Fibroblast of lung (primary cell): ENCODE measurements around the gene NUP205. TPM values are rescaled to one million over a fixed set of nuclear protein-coding genes. Genes with fewer than 3 reads are reported as not detected.

Source experiments
- DNase-seq, 2 donors: peaks; one replicate each; pipeline versions ENCODE4 v3.0.0 to v3.0.0-alpha.2; 2010; ENCODE audit warnings: low read depth in 2 of 2
- H2AFZ ChIP-seq: 2 replicates; pipeline ENCODE4 v1.5.1; 2012; ENCODE audit warnings: low read length, control low read depth, inconsistent platforms
- H3K27ac ChIP-seq: 2 replicates; pipeline ENCODE4 v1.5.1; 2011; ENCODE audit warnings: low read length, control low read depth; ENCODE audit not compliant: insufficient read depth
- H3K27me3 ChIP-seq: 2 replicates; pipeline ENCODE4 v1.5.1; 2011; ENCODE audit warnings: mild to moderate bottlenecking, low read length; ENCODE audit not compliant: control insufficient read depth, insufficient read depth
- H3K36me3 ChIP-seq: 2 replicates; pipeline ENCODE4 v1.5.1; 2011; ENCODE audit warnings: low read length; ENCODE audit not compliant: control insufficient read depth, insufficient read depth
- H3K4me1 ChIP-seq: 2 replicates; pipeline ENCODE4 v1.5.1; 2011; ENCODE audit warnings: low read length; ENCODE audit not compliant: control insufficient read depth, insufficient read depth; ENCODE audit errors: extremely low read depth
- H3K4me2 ChIP-seq: 2 replicates; pipeline ENCODE4 v1.5.1; 2011; ENCODE audit warnings: low read length, control low read depth; ENCODE audit not compliant: insufficient read depth; ENCODE audit errors: extremely low read depth
- H3K4me3 ChIP-seq, 4 experiments: fragments of 200-600 bp in 1 of 4; sonication (generic) in 1 of 4; replicated peaks in 1 of 4; 2 replicates each; pipeline ENCODE4 v1.5.1; 2011 to 2016; ENCODE audit warnings: low read length in 4 of 4, low read depth in 3 of 4, mild to moderate bottlenecking in 3 of 4, control low read depth in 2 of 4, inconsistent platforms in 1 of 4, mixed read lengths in 1 of 4; ENCODE audit not compliant: insufficient read depth in 1 of 4; ENCODE audit errors: control extremely low read depth in 1 of 4
- H3K79me2 ChIP-seq: 2 replicates; pipeline ENCODE4 v1.5.1; 2012; ENCODE audit warnings: mild to moderate bottlenecking, low read length, inconsistent platforms; ENCODE audit not compliant: control insufficient read depth, insufficient read depth
- H3K9ac ChIP-seq: 2 replicates; pipeline ENCODE4 v1.5.1; 2011; ENCODE audit warnings: mild to moderate bottlenecking, low read length, control low read depth; ENCODE audit not compliant: insufficient read depth
- H3K9me3 ChIP-seq: 2 replicates; pipeline ENCODE4 v1.5.1; 2012; ENCODE audit warnings: low read depth, low read length; ENCODE audit not compliant: control insufficient read depth, insufficient read depth
- H4K20me1 ChIP-seq: 2 replicates; pipeline ENCODE4 v1.5.1; 2011; ENCODE audit warnings: low read length; ENCODE audit not compliant: control insufficient read depth, insufficient read depth; ENCODE audit errors: extremely low read depth
- EZH2 ChIP-seq: IDR thresholded peaks from 2 replicates; pipeline ENCODE4 v1.5.1; 2012; ENCODE audit warnings: low read length, control low read depth, mild to moderate bottlenecking; ENCODE audit errors: missing control alignments
- polyA plus RNA-seq, 2 donors: library from polyadenylated mRNA; depleted of rRNA in 1 of 2; stranded (reverse) in 1 of 2; unstranded in 1 of 2; fragments of >200 nt; gene quantifications; 2 replicates each; pipeline ENCODE4 v1.2.1, GENCODE V29; 2011 to 2012; ENCODE audit warnings: missing spikeins in 1 of 2
- total RNA-seq: library from RNA; depleted of rRNA; stranded (reverse); fragments of >200 nt; gene quantifications from 2 replicates; pipeline ENCODE4 v1.2.1, GENCODE V29; 2014
- TF ChIP-seq, protein P1 (sequence below), 2 donors: IDR thresholded peaks in 1 of 2; conservative IDR thresholded peaks in 1 of 2; 1 replicate in 1 of 2; 2 replicates in 1 of 2; pipeline ENCODE4 v1.5.1; 2011 to 2012; ENCODE audit warnings: low read length in 2 of 2, control low read depth in 1 of 2, inconsistent platforms in 1 of 2, low read depth in 1 of 2, mild to moderate bottlenecking in 1 of 2

Gene NUP205
- total and polyA plus RNA-seq, 2 donors (not counting 1 experiment from before 2014, with no cell fraction given), result 28.1 to 36.7 TPM

GRCh38 chr7:135553346-135553745 is 4.4 kb upstream of the NUP205 start:
- Histone ChIP-seq H3K27me3 (peaks cover 3% of the 10 kb centered on the region), H3K9ac (no peak overlapping the region), H2AFZ (no peak overlapping the region), H3K4me3 (no peak overlapping the region), H3K9me3 (no peaks in the 10 kb centered on the region), H3K79me2 (peaks cover 5% of the 10 kb centered on the region), H4K20me1 (no peaks in the 10 kb centered on the region), H3K4me1 (no peaks in the 10 kb centered on the region), H3K27ac (no peak overlapping the region), H3K36me3 (no peaks in the 10 kb centered on the region), H3K4me2 (no peak overlapping the region)
- DNase-seq, result no peak
- TF ChIP-seq, protein P1, sequence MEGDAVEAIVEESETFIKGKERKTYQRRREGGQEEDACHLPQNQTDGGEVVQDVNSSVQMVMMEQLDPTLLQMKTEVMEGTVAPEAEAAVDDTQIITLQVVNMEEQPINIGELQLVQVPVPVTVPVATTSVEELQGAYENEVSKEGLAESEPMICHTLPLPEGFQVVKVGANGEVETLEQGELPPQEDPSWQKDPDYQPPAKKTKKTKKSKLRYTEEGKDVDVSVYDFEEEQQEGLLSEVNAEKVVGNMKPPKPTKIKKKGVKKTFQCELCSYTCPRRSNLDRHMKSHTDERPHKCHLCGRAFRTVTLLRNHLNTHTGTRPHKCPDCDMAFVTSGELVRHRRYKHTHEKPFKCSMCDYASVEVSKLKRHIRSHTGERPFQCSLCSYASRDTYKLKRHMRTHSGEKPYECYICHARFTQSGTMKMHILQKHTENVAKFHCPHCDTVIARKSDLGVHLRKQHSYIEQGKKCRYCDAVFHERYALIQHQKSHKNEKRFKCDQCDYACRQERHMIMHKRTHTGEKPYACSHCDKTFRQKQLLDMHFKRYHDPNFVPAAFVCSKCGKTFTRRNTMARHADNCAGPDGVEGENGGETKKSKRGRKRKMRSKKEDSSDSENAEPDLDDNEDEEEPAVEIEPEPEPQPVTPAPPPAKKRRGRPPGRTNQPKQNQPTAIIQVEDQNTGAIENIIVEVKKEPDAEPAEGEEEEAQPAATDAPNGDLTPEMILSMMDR (conservative IDR thresholded peaks at IDR 0.05 in 1 of 2, IDR thresholded peaks at IDR 0.05 in 1 of 2; ENCODE audit: low read depth in 1 of 2, low read length in 2 of 2), result no peak

GRCh38 chr7:135558337-135558767 is 635 bp downstream of the NUP205 start:
- H3K9ac ChIP-seq, result peak overlapping the region; percentile 67
- peak overlapping the region; percentile 91 for H2AFZ ChIP-seq
- peak overlapping the region; percentile 91 for H3K27ac ChIP-seq
- H3K9me3 ChIP-seq, result no peaks in the 10 kb centered on the region
- H3K36me3 ChIP-seq, result no peaks in the 10 kb centered on the region
- no peak for TF ChIP-seq EZH2
- TF ChIP-seq, protein P1 (conservative IDR thresholded peaks at IDR 0.05 in 1 of 2, IDR thresholded peaks at IDR 0.05 in 1 of 2; ENCODE audit: low read depth in 1 of 2, low read length in 2 of 2), result peak; percentile 55 to 60
- DNase-seq, result peak; percentile 56 to 59
- no peaks in the 10 kb centered on the region for H3K4me1 ChIP-seq
- H3K4me3 ChIP-seq, result peak overlapping the region; percentile 78 to 92 (median 83)
- peaks cover 44% of the 10 kb centered on the region for H3K79me2 ChIP-seq
- no peaks in the 10 kb centered on the region for H4K20me1 ChIP-seq
- peak overlapping the region; percentile 88 for H3K4me2 ChIP-seq
- H3K27me3 ChIP-seq, result no peaks in the 10 kb centered on the region

DNA sequence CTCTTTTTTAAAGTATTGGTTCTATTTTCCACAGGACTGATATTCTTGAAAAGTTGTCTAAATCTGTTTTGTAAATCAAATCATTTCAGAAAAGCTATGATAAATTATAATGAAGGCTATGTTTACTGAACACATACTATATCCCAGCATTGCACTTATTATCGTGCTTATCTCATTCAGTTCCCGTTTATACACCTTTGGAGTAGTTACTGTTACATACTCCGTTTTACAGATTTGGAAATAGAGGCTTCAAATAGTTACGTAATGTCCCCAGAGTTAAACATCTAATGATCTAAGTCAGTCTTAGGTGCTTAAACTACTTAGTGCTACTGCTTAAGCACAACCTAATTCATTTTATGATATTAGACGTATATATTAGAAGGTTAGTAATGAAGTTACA is 1.2 kb downstream of the NUP205 start:
- DNase-seq, result no peak
- TF ChIP-seq EZH2, result no peak
- TF ChIP-seq, protein P1 (conservative IDR thresholded peaks at IDR 0.05 in 1 of 2, IDR thresholded peaks at IDR 0.05 in 1 of 2; ENCODE audit: low read depth in 1 of 2, low read length in 2 of 2), result no peak
- H3K79me2 ChIP-seq, result peaks cover 50% of the 10 kb centered on the region
- peak overlapping the region; percentile 88 for H3K4me2 ChIP-seq
- H3K4me1 ChIP-seq, result no peaks in the 10 kb centered on the region
- H3K27ac ChIP-seq, result peak overlapping the region; percentile 91
- H2AFZ ChIP-seq, result peak overlapping the region; percentile 91
- H3K4me3 ChIP-seq, result peak overlapping the region; percentile 78 to 92 (median 83)
- H3K36me3 ChIP-seq, result no peaks in the 10 kb centered on the region
- peak overlapping the region; percentile 67 for H3K9ac ChIP-seq
- no peaks in the 10 kb centered on the region for H3K9me3 ChIP-seq
- H3K27me3 ChIP-seq, result no peaks in the 10 kb centered on the region
- H4K20me1 ChIP-seq, result no peaks in the 10 kb centered on the region
